SK-N-SH treated with all-trans-retinoic acid at 6 μM for 48 hours (cell line): ENCODE results near the gene SOX5.

Experiments used
- ATAC-seq: fragments of 200-7000 bp; cut with Tn5 transposase; 3 replicates; pipeline ENCODE4 v1.9.1; 2020; ENCODE audit warnings: mild to moderate bottlenecking, moderate library complexity
- ARNTL ChIP-seq: fragments of 450-650 bp; formaldehyde crosslinking; IDR thresholded peaks from 2 replicates; pipeline ENCODE4 v1.5.0; 2020; ENCODE audit warnings: low read depth, mild to moderate bottlenecking, moderate library complexity, borderline replicate concordance
- BACH2 ChIP-seq: fragments of 250-450 bp; sonication (Bioruptor Pico); IDR thresholded peaks from 2 replicates; pipeline ENCODE4 v1.9.0; 2021; ENCODE audit warnings: mild to moderate bottlenecking, borderline replicate concordance
- CSDC2 ChIP-seq: fragments of 250-450 bp; sonication (Bioruptor Pico); IDR thresholded peaks from 2 replicates; pipeline ENCODE4 v1.5.0; 2020; ENCODE audit warnings: mild to moderate bottlenecking, moderate library complexity
- ESRRG ChIP-seq: fragments of 250-450 bp; sonication (Bioruptor Pico); IDR thresholded peaks from 2 replicates; pipeline ENCODE4 v1.6.1; 2021; ENCODE audit warnings: mild to moderate bottlenecking
- GLIS3 ChIP-seq: fragments of 250-450 bp; sonication (Bioruptor Pico); IDR thresholded peaks from 2 replicates; pipeline ENCODE4 v1.5.0; 2020; ENCODE audit warnings: mild to moderate bottlenecking, moderate library complexity
- ISL1 ChIP-seq: fragments of 250-450 bp; sonication (Bioruptor Pico); IDR thresholded peaks from 2 replicates; pipeline ENCODE4 v2.1.2; 2022; ENCODE audit warnings: mild to moderate bottlenecking, moderate library complexity
- OSR1 ChIP-seq: fragments of 250-450 bp; sonication (Bioruptor Pico); IDR thresholded peaks from 2 replicates; pipeline ENCODE4 v1.8.0; 2022; ENCODE audit warnings: moderate library complexity, mild to moderate bottlenecking, inconsistent platforms
- PPARA ChIP-seq: fragments of 250-450 bp; sonication (Bioruptor Pico); IDR thresholded peaks from 2 replicates; pipeline ENCODE4 v1.5.0; 2020; ENCODE audit warnings: mild to moderate bottlenecking, borderline replicate concordance
- RARB ChIP-seq: fragments of 250-450 bp; sonication (Bioruptor Pico); IDR thresholded peaks from 2 replicates; pipeline ENCODE4 v1.8.0; 2021; ENCODE audit warnings: mild to moderate bottlenecking, moderate library complexity
- SNAI2 ChIP-seq: fragments of 250-450 bp; sonication (Bioruptor Pico); IDR thresholded peaks from 2 replicates; pipeline ENCODE4 v1.5.0; 2020; ENCODE audit warnings: mild to moderate bottlenecking, moderate library complexity
- TCF4 ChIP-seq: fragments of 250-450 bp; sonication (Bioruptor Pico); IDR thresholded peaks from 2 replicates; pipeline ENCODE4 v1.8.0; 2021; ENCODE audit warnings: mild to moderate bottlenecking, moderate library complexity, borderline replicate concordance
- TOX ChIP-seq: fragments of 250-450 bp; sonication (Bioruptor Pico); IDR thresholded peaks from 2 replicates; pipeline ENCODE4 v1.8.0; 2021; ENCODE audit warnings: mild to moderate bottlenecking, moderate library complexity, borderline replicate concordance
- ZC3H10 ChIP-seq: fragments of 250-450 bp; sonication (Bioruptor Pico); IDR thresholded peaks from 2 replicates; pipeline ENCODE4 v1.5.1; 2021; ENCODE audit warnings: mild to moderate bottlenecking, moderate library complexity
- ZFP3 ChIP-seq: fragments of 250-450 bp; sonication (Bioruptor Pico); IDR thresholded peaks from 2 replicates; pipeline ENCODE4 v1.5.0; 2020; ENCODE audit warnings: mild to moderate bottlenecking, moderate library complexity
- ZFP30 ChIP-seq: fragments of 450-650 bp; formaldehyde crosslinking; IDR thresholded peaks from 2 replicates; pipeline ENCODE4 v1.5.0; 2022; ENCODE audit warnings: mild to moderate bottlenecking, moderate library complexity
- ZNF565 ChIP-seq: fragments of 450-650 bp; formaldehyde crosslinking; conservative IDR thresholded peaks from 2 replicates; pipeline ENCODE4 v1.5.0; 2020; ENCODE audit warnings: low read depth, mild to moderate bottlenecking, moderate library complexity
- ZNF70 ChIP-seq: fragments of 450-650 bp; formaldehyde crosslinking; IDR thresholded peaks from 2 replicates; pipeline ENCODE4 v1.5.0; 2020; ENCODE audit warnings: mild to moderate bottlenecking, moderate library complexity
- ZNF8 ChIP-seq: fragments of 450-650 bp; formaldehyde crosslinking; IDR thresholded peaks from 2 replicates; pipeline ENCODE4 v1.5.0; 2020; ENCODE audit warnings: mild to moderate bottlenecking, moderate library complexity
- TF ChIP-seq, protein P1 (sequence below): fragments of 250-450 bp; sonication (Bioruptor Pico); IDR thresholded peaks from 2 replicates; pipeline ENCODE4 v1.5.1; 2021; ENCODE audit warnings: mild to moderate bottlenecking, moderate library complexity
- TF ChIP-seq, protein P2 (sequence below): fragments of 250-450 bp; sonication (Bioruptor Pico); IDR thresholded peaks from 2 replicates; pipeline ENCODE4 v1.5.1; 2020; ENCODE audit warnings: low read depth, mild to moderate bottlenecking, moderate library complexity
- TF ChIP-seq, protein P3 (sequence below): fragments of 250-450 bp; sonication (Bioruptor Pico); IDR thresholded peaks from 2 replicates; pipeline ENCODE4 v1.5.0; 2020; ENCODE audit warnings: mild to moderate bottlenecking, moderate library complexity
- TF ChIP-seq, protein P4 (sequence below): fragments of 250-450 bp; sonication (Bioruptor Pico); IDR thresholded peaks from 2 replicates; pipeline ENCODE4 v1.8.0; 2020; ENCODE audit warnings: mild to moderate bottlenecking, moderate library complexity, borderline replicate concordance
- TF ChIP-seq, protein P5 (sequence below): fragments of 250-450 bp; sonication (Bioruptor Pico); IDR thresholded peaks from 2 replicates; pipeline ENCODE4 v1.8.0; 2021; ENCODE audit warnings: low read depth, mild to moderate bottlenecking, moderate library complexity, borderline replicate concordance

SOX5 gene

DNA sequence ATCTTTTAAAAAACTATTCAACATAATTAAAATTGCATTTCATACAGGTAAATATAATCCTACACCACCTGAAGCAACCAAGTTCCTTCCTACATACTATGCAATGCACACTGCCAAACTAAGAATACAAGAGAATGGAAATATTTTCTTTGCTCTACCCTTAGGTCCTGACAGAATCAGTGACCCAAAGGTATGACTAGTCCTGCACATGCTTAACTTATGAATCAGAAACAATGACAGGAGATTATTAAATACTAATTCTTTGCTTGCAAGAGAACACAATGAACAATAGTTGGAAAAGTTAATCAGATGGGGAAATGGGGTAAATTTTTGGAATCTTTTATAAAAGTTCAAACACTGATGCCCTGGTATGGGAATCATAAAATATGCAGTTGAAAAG is 220.1 kb downstream of the SOX5 start:
- no peak for ATAC-seq
- TF ChIP-seq OSR1 (CRISPR knock-in tag) = no peak
- no peak for TF ChIP-seq ISL1 (CRISPR knock-in tag)
- TF ChIP-seq BACH2 (CRISPR knock-in tag) = no peak
- TF ChIP-seq, protein P1, sequence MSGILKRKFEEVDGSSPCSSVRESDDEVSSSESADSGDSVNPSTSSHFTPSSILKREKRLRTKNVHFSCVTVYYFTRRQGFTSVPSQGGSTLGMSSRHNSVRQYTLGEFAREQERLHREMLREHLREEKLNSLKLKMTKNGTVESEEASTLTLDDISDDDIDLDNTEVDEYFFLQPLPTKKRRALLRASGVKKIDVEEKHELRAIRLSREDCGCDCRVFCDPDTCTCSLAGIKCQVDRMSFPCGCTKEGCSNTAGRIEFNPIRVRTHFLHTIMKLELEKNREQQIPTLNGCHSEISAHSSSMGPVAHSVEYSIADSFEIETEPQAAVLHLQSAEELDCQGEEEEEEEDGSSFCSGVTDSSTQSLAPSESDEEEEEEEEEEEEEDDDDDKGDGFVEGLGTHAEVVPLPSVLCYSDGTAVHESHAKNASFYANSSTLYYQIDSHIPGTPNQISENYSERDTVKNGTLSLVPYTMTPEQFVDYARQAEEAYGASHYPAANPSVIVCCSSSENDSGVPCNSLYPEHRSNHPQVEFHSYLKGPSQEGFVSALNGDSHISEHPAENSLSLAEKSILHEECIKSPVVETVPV (CRISPR knock-in tag) = no peak
- TF ChIP-seq, protein P2, sequence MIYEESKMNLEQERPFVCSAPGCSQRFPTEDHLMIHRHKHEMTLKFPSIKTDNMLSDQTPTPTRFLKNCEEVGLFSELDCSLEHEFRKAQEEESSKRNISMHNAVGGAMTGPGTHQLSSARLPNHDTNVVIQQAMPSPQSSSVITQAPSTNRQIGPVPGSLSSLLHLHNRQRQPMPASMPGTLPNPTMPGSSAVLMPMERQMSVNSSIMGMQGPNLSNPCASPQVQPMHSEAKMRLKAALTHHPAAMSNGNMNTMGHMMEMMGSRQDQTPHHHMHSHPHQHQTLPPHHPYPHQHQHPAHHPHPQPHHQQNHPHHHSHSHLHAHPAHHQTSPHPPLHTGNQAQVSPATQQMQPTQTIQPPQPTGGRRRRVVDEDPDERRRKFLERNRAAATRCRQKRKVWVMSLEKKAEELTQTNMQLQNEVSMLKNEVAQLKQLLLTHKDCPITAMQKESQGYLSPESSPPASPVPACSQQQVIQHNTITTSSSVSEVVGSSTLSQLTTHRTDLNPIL = no peak
- TF ChIP-seq, protein P3, sequence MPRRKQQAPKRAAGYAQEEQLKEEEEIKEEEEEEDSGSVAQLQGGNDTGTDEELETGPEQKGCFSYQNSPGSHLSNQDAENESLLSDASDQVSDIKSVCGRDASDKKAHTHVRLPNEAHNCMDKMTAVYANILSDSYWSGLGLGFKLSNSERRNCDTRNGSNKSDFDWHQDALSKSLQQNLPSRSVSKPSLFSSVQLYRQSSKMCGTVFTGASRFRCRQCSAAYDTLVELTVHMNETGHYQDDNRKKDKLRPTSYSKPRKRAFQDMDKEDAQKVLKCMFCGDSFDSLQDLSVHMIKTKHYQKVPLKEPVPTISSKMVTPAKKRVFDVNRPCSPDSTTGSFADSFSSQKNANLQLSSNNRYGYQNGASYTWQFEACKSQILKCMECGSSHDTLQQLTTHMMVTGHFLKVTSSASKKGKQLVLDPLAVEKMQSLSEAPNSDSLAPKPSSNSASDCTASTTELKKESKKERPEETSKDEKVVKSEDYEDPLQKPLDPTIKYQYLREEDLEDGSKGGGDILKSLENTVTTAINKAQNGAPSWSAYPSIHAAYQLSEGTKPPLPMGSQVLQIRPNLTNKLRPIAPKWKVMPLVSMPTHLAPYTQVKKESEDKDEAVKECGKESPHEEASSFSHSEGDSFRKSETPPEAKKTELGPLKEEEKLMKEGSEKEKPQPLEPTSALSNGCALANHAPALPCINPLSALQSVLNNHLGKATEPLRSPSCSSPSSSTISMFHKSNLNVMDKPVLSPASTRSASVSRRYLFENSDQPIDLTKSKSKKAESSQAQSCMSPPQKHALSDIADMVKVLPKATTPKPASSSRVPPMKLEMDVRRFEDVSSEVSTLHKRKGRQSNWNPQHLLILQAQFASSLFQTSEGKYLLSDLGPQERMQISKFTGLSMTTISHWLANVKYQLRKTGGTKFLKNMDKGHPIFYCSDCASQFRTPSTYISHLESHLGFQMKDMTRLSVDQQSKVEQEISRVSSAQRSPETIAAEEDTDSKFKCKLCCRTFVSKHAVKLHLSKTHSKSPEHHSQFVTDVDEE (CRISPR knock-in tag) = no peak
- TF ChIP-seq SNAI2 (CRISPR knock-in tag) = no peak
- TF ChIP-seq TCF4 (CRISPR knock-in tag) = no peak
- no peak for TF ChIP-seq ZFP30 (CRISPR knock-in tag)
- TF ChIP-seq, protein P4, sequence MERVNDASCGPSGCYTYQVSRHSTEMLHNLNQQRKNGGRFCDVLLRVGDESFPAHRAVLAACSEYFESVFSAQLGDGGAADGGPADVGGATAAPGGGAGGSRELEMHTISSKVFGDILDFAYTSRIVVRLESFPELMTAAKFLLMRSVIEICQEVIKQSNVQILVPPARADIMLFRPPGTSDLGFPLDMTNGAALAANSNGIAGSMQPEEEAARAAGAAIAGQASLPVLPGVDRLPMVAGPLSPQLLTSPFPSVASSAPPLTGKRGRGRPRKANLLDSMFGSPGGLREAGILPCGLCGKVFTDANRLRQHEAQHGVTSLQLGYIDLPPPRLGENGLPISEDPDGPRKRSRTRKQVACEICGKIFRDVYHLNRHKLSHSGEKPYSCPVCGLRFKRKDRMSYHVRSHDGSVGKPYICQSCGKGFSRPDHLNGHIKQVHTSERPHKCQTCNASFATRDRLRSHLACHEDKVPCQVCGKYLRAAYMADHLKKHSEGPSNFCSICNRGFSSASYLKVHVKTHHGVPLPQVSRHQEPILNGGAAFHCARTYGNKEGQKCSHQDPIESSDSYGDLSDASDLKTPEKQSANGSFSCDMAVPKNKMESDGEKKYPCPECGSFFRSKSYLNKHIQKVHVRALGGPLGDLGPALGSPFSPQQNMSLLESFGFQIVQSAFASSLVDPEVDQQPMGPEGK (CRISPR knock-in tag) = no peak
- no peak for TF ChIP-seq ZC3H10
- TF ChIP-seq CSDC2 (CRISPR knock-in tag) = no peak
- TF ChIP-seq ZNF70 (CRISPR knock-in tag) = no peak
- TF ChIP-seq ZNF8 = no peak
- TF ChIP-seq ARNTL (CRISPR knock-in tag) = no peak
- TF ChIP-seq ZFP3 (CRISPR knock-in tag) = no peak
- TF ChIP-seq, protein P5, sequence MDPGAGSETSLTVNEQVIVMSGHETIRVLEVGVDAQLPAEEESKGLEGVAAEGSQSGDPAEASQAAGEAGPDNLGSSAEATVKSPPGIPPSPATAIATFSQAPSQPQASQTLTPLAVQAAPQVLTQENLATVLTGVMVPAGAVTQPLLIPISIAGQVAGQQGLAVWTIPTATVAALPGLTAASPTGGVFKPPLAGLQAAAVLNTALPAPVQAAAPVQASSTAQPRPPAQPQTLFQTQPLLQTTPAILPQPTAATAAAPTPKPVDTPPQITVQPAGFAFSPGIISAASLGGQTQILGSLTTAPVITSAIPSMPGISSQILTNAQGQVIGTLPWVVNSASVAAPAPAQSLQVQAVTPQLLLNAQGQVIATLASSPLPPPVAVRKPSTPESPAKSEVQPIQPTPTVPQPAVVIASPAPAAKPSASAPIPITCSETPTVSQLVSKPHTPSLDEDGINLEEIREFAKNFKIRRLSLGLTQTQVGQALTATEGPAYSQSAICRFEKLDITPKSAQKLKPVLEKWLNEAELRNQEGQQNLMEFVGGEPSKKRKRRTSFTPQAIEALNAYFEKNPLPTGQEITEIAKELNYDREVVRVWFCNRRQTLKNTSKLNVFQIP (CRISPR knock-in tag) = no peak
- TF ChIP-seq ZNF565 (CRISPR knock-in tag) = no peak
- no peak for TF ChIP-seq ESRRG (CRISPR knock-in tag)
- no peak for TF ChIP-seq TOX (CRISPR knock-in tag)

DNA sequence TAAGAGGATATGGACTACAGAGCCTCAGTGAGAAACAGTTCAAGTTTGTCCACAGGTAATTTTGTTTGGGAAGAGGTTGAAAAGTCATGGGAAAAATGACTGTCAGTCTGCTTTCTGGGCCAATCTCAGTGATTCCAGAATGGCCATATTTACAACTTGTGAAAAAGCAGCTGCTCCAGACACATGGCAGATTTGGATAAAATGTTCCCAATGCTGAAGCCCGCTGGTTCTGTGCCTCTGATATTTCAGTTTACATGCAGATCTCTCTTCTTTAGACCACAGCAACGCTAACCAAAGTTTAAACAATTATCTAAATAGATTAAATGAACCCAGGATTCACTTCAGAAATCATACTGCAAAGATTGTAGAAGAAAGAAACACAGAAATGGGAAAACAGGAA is 222.8 kb downstream of the SOX5 start:
- TF ChIP-seq ESRRG (CRISPR knock-in tag) = no peak
- no peak for TF ChIP-seq OSR1 (CRISPR knock-in tag)
- TF ChIP-seq RARB (CRISPR knock-in tag) = no peak
- TF ChIP-seq GLIS3 (CRISPR knock-in tag) = no peak
- TF ChIP-seq ZC3H10 = no peak
- TF ChIP-seq, protein P4 (CRISPR knock-in tag) = no peak
- TF ChIP-seq ZNF565 (CRISPR knock-in tag) = no peak
- no peak for TF ChIP-seq TCF4 (CRISPR knock-in tag)
- no peak for TF ChIP-seq ZFP30 (CRISPR knock-in tag)
- TF ChIP-seq ZNF70 (CRISPR knock-in tag) = no peak
- TF ChIP-seq, protein P2 = no peak
- no peak for TF ChIP-seq ARNTL (CRISPR knock-in tag)
- no peak for TF ChIP-seq ZNF8
- no peak for TF ChIP-seq PPARA
- TF ChIP-seq ZFP3 (CRISPR knock-in tag) = no peak
- TF ChIP-seq, all 23 proteins: peak for 0
- ATAC-seq = no peak
